GM21825 (cell line): ENCODE results near the gene MMP11.

ENCODE experiments used
- ATAC-seq: cut with Tn5 transposase; IDR thresholded peaks from one replicate; pipeline ENCODE4 v1.9.1; 2021; ENCODE audit warnings: mild to moderate bottlenecking, moderate library complexity; ENCODE audit not compliant: unreplicated experiment

Gene MMP11

DNA sequence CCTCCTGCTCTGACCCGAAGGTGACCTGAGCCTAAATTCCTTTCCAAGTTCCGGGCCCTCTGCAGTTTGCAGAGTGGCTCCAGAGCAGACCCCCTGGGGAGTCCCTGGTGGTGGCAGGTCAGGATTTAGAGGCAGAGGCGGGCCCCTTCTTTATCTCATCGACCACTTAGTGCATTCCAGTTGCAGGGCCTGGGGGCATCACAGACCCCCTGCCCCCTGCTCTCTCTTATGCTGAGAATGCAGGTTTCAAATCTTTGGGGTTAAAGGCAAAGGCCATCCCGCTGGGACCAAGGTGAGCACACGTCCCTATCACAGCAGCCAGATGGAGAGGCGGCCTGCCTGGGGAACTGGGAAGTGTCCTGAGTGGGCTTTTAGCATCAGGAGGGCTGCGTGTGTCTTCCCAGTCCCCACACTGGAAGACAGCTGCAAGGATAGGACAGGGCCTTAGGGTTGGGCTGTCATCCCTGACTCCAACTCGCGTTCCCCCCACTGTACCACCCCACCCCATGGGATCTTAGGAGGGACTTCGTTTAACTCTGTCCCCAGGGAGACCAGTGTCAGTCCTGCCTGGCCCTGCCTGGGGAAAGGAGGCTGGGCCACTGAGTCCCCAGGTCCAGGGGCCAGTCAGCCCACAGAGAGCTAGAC, 54.8 kb downstream of the MMP11 start:
- ATAC-seq: no peak

DNA sequence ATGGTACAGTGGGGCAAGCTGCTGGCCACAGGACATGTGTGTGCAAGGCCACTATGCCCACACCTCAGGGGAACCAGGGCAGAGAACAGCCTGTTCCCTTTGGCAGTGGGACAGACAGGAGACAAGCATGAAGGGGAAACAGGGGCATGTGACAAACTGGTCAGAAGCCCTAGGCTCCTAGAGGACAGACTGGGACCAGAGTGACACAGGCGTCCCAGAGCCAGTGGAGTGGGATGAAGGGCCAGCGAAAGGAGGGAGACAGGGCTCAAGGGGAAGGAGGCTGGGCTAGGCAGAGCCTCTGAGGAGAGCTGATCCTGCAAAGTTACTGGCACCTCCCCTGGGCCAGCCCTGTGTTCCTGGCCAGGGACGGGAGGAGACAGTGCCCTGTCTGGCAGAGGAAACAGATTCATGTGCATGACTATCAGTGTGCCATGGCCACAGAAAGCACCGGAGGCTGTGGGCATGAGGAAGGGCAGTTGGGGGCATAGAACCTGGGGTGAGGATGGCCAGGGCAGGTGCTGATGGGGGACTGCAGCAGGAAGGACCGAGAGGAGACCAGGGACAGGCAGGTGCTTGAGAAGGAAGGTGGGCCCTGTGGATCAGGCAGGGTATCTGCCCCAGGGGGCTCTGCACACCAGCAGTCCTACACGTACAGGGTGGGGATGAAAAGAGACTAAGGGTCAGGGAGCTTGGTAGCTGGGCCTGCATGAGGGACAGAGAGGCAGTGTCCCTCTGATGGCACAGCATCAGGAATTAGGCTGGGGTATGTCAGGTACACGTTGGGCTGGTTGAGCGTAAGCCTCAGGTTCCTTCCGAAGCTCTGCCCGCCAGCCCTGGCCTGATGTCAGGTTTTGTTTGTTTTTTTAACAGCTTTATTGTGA, 56.4 kb downstream of the MMP11 start:
- ATAC-seq: no peak

DNA sequence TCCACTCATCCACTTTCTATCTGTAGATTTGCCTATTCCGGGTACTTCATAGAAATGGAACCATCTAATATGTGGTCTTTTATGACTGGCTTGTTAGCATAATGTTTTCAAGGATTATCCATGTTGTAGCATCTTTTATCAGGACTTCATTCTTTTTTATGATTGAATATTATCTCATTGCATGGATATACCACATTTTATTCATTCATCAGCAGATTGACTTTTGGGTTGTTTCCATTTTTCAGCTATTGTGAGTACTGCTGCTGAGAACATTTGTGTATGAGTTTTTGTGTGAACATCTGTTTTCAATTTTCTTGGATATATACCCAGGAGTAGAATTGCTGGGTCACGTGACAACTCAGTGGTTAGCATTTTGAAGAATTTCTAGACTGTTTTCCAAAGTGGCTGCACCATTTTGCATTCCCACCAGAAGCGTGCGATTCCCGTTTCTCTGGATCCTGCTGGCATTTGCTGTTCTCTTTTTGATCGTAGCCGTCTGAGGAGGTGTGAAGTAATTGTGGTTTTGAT, 57.3 kb downstream of the MMP11 start:
- no peak for ATAC-seq

DNA sequence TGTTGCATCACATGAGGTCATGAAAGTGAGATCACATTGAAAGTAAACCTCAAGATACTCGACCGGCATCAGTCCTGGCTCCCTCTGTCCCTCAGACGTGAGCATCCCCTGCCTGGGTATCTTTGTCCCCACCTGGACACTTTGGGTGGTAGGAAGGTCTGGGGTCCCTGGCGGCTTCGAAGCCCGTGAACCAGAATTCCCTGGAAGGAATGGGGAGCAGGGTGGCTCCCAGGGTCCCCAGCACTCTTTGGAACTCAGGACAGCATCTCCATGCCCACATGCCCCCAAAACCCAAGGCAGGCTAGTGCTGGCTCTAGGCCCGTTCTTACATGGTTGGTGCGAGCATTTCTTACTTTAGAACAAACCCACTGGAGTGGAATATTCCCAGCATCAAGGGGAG, 58.6 kb downstream of the MMP11 start:
- no peak for ATAC-seq

DNA sequence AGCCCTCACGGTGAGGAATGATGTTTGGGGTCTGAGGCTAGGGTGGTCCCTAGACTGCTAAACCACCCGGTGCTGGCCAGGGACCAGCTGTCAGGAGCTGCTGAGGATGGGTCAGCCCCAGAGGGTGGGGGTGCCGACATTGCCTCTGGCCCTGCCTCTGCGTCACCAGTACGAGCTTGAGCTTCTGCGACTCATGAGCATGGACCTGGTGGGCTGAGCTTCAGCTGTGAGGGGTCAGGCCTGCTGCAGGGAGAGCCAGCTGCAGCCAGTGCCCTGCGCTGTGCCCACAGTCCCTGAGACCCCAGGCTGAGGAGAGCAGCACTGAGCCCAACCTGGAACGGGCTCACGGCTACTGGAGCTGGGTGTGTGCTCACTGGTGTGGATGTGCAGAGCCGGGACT, 59.1 kb downstream of the MMP11 start:
- no peak for ATAC-seq

DNA sequence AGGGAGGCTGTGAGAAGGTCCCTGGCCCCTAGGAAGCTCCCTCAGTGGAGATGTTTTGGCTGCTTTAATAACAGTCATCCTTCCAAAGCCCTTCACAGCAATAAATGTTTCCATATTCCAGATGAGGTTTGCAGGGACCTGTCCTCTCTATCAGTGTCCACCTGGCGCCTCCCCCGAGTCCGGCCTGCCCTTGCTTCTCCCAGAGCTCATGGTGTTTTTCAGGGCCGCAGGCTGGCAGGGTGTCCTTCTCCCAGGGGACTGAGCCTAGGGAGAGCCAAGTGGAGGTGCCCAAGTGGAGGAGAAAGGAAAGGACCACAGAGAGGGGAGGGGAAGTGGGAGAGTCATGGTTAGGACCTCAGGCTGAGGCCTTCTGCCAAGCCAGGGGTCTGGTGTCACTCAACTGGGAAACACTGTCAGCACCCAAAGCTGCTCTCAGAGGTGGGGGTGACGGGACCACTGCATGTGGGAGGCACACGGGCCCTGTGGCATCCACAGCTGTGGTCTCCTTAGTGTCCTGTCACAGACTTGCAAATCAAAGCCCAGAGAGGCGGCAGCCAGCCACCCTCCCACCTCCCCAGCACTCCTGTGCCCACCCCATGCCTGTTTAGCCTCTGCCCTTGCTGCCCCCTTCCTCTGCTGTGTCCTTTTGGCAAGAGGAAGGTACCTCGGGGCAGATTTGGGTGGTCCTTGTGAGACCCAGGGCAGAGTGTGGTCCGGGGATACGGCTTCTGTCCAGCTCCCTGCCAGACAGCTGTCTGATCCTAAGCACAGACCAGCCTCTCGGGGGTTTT, 59.8 kb downstream of the MMP11 start:
- ATAC-seq: no peak

DNA sequence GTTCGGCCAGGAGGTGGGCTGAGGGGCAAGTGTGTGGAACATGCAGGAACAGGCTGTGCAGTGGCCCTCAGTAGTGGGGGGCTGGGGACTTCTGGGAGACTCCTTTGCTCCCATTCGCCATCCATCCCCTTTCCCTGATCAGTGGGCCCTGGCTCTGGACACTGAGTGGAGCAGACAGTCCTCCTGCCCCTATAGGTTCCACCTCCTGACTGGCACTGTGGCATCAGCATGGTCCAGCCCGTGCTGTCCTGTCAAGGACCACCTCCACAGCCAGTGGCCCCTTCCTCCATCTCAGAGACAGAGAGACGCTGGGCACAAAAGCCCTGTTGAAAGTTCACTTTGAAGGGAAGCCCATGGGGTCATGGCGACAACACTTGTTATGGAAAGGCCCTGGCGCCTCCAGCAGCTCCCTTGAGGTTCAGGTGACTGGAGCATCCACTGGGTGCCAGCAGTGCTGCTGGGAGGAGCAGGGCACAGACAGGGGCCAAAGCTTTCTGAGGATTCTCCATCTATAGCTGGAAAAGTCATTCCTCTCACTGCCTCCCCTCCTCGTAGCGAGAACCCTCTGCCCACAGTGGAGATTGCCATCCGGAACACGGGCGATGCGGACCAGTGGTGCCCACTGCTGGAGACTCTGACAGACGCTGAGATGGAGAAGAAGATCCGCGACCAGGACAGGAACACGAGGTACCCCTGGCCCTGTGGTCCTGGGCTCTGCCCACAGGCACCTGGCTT, 60.5 kb downstream of the MMP11 start:
- no peak for ATAC-seq
